OCI-LY7 (cell line): ENCODE data around the gene CCDC102B. TPM values are rescaled to one million over a fixed set of nuclear protein-coding genes. Genes with fewer than 3 reads are reported as not detected.

Experiments used
- BruUV-seq: library from RNA; stranded (reverse); fragments of 400-500 nt; replicated peaks from 2 replicates; lab custom pipeline; 2021; lab: Mats Ljungman, UMichigan
- CTCF ChIA-PET: fragments of 300-600 bp; sonication (Branson Sonifier 250); formaldehyde crosslinking; loops from one replicate; lab custom pipeline; 2022; ENCODE audit warnings: antibody characterized with exemption; ENCODE audit not compliant: unreplicated experiment; lab: Charles Lee
- POLR2A ChIA-PET: fragments of 300-600 bp; sonication (Branson Sonifier 250); formaldehyde crosslinking; loops from one replicate; lab custom pipeline; 2022; ENCODE audit warnings: antibody characterized with exemption; lab: Charles Lee
- DNase-seq: peaks from one replicate; pipeline ENCODE4 v3.0.0-alpha.2; 2015; ENCODE audit warnings: low spot score
- H2AFZ ChIP-seq: fragments of 200-600 bp; sonication (generic), shearing (Covaris generic); 2 replicates; pipeline ENCODE4 v1.6.1; 2014; ENCODE audit warnings: mild to moderate bottlenecking, antibody characterized with exemption, low read length, moderate library complexity
- H3K27ac ChIP-seq: fragments of 200-600 bp; sonication (generic); 2 replicates; pipeline ENCODE4 v1.5.1; 2014; ENCODE audit warnings: mixed run types, low read depth, mild to moderate bottlenecking, moderate library complexity, low read length, inconsistent platforms; ENCODE audit not compliant: poor library complexity, severe bottlenecking
- H3K36me3 ChIP-seq: fragments of 200-600 bp; sonication (generic); 2 replicates; pipeline ENCODE4 v1.6.1; 2014; ENCODE audit warnings: mild to moderate bottlenecking, antibody characterized with exemption, low read length, moderate library complexity, mixed read lengths; ENCODE audit not compliant: insufficient read depth
- H3K4me1 ChIP-seq: fragments of 200-600 bp; sonication (generic); 2 replicates; pipeline ENCODE4 v1.5.1; 2014; ENCODE audit warnings: mild to moderate bottlenecking, low read length; ENCODE audit not compliant: insufficient read depth, poor library complexity, severe bottlenecking
- H3K4me2 ChIP-seq: fragments of 200-600 bp; sonication (generic); 2 replicates; pipeline ENCODE4 v1.6.1; 2014; ENCODE audit warnings: mild to moderate bottlenecking, low read length
- H3K4me3 ChIP-seq: fragments of 200-600 bp; sonication (generic); 2 replicates; pipeline ENCODE4 v1.5.1; 2014; ENCODE audit warnings: mild to moderate bottlenecking, low read depth, low read length; ENCODE audit not compliant: poor library complexity, severe bottlenecking
- H3K79me2 ChIP-seq: fragments of 200-600 bp; sonication (generic); 2 replicates; pipeline ENCODE4 v1.6.1; 2016; ENCODE audit warnings: low read depth, mild to moderate bottlenecking, low read length, moderate library complexity, mixed read lengths; ENCODE audit not compliant: insufficient read depth
- H3K9me2 ChIP-seq: fragments of 200-600 bp; sonication (generic); 2 replicates; pipeline ENCODE4 v1.6.1; 2016; ENCODE audit warnings: mild to moderate bottlenecking, low read length, mixed read lengths; ENCODE audit not compliant: insufficient read depth
- H3K9me3 ChIP-seq: fragments of 200-600 bp; sonication (generic); 2 replicates; pipeline ENCODE4 v1.6.1; 2014; ENCODE audit warnings: mild to moderate bottlenecking, mixed run types, low read length, mixed read lengths
- H4K20me1 ChIP-seq: fragments of 200-600 bp; sonication (generic); 2 replicates; pipeline ENCODE4 v1.6.1; 2014; ENCODE audit warnings: mild to moderate bottlenecking, antibody characterized with exemption, low read length, moderate library complexity, mixed read lengths; ENCODE audit not compliant: insufficient read depth
- EZH2phosphoT487 ChIP-seq: fragments of 200-600 bp; sonication (generic); IDR thresholded peaks from 2 replicates; pipeline ENCODE4 v1.6.1; 2018; ENCODE audit warnings: low read depth, borderline replicate concordance, mild to moderate bottlenecking, mixed run types, antibody characterized with exemption, low read length, moderate library complexity, mixed read lengths
- intact Hi-C: fragments of 100-400 bp; cut with micrococcal nuclease; formaldehyde crosslinking; loops from one replicate; pipeline ENCODE4 v1.10.0; 2022; ENCODE audit not compliant: unreplicated experiment
- total RNA-seq, 2 experiments: library from RNA; depleted of rRNA in 1 of 2; stranded (reverse); fragments of >200 nt in 1 of 2; shearing (Covaris generic) in 1 of 2; gene quantifications; 2 replicates each; pipeline ENCODE4 v1.2.3, GENCODE V29; 2014 to 2022
- TF ChIP-seq, protein P1 (sequence below): fragments of 200-600 bp; sonication (generic); conservative IDR thresholded peaks from 2 replicates; pipeline ENCODE4 v1.5.1; 2014; ENCODE audit warnings: mild to moderate bottlenecking, antibody characterized with exemption, low read length, moderate library complexity, mixed read lengths

The CCDC102B gene
- total RNA-seq, 2 experiments from 2014 or later = 0.46 to 0.54 TPM

DNA sequence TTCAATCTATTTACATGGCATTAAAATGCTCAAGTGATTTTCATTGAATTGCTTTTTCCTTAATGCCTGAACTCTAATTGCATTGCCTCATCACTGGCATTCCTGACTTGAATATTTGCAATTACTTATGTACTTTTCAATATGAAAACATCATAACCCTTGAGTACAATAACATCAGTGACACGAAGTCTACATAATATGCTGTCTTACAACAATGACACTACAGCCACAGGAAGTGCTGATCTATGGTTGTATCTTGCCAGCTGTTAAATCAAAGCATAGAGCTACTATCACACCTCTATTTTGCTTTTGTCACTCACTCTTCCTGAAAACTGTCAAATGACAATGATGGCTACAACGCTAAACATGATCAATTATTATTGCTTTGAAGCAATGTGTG, 156.9 kb downstream of the CCDC102B start:
- Histone ChIP-seq H3K4me3 (no peak overlapping the region), H4K20me1 (no peaks in the 10 kb centered on the region), H3K9me3 (no peaks in the 10 kb centered on the region), H2AFZ (no peak overlapping the region), H3K27ac (no peak overlapping the region), H3K79me2 (no peaks in the 10 kb centered on the region), H3K4me2 (no peak overlapping the region), H3K9me2 (no peaks in the 10 kb centered on the region), H3K4me1 (no peaks in the 10 kb centered on the region), H3K36me3 (no peaks in the 10 kb centered on the region)
- intact Hi-C loops = no loop called here
- TF ChIP-seq EZH2phosphoT487 = no peak
- TF ChIP-seq, protein P1, sequence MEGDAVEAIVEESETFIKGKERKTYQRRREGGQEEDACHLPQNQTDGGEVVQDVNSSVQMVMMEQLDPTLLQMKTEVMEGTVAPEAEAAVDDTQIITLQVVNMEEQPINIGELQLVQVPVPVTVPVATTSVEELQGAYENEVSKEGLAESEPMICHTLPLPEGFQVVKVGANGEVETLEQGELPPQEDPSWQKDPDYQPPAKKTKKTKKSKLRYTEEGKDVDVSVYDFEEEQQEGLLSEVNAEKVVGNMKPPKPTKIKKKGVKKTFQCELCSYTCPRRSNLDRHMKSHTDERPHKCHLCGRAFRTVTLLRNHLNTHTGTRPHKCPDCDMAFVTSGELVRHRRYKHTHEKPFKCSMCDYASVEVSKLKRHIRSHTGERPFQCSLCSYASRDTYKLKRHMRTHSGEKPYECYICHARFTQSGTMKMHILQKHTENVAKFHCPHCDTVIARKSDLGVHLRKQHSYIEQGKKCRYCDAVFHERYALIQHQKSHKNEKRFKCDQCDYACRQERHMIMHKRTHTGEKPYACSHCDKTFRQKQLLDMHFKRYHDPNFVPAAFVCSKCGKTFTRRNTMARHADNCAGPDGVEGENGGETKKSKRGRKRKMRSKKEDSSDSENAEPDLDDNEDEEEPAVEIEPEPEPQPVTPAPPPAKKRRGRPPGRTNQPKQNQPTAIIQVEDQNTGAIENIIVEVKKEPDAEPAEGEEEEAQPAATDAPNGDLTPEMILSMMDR = no peak
- DNase-seq = no peak
- ChIA-PET CTCF (no interaction called here), POLR2A (no interaction called here)
- BruUV-seq = no TSS peak

DNA sequence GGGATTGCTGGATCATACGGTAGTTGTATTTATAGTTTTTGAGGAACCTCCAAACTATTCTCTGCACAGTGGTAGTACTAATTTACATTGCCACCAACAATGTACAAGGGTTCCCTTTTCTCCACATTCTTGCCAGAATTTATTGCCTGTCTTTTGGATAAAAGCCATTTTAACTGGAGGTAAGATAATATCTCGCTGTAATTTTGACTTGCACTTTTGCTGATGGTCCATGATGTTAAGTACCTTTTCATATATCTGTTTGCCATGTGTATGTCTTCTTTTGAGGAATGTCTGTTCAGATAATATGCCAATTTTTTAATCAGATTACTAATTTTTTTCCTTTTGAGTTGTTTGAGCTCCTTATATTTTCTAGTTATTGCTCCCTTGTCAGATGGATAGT, 158.8 kb downstream of the CCDC102B start:
- H4K20me1 ChIP-seq = no peaks in the 10 kb centered on the region
- no peaks in the 10 kb centered on the region for H3K79me2 ChIP-seq
- H3K4me2 ChIP-seq = no peak overlapping the region
- no peaks in the 10 kb centered on the region for H3K4me1 ChIP-seq
- no peak overlapping the region for H2AFZ ChIP-seq
- no peaks in the 10 kb centered on the region for H3K9me3 ChIP-seq
- no peak overlapping the region for H3K27ac ChIP-seq
- no TSS peak for BruUV-seq
- H3K9me2 ChIP-seq = no peaks in the 10 kb centered on the region
- intact Hi-C loops = no loop called here
- no peak overlapping the region for H3K4me3 ChIP-seq
- H3K36me3 ChIP-seq = no peaks in the 10 kb centered on the region
- no peak for DNase-seq
- POLR2A ChIA-PET = no interaction called here
- TF ChIP-seq, protein P1 = no peak
- TF ChIP-seq EZH2phosphoT487 = no peak
- CTCF ChIA-PET = no interaction called here

DNA sequence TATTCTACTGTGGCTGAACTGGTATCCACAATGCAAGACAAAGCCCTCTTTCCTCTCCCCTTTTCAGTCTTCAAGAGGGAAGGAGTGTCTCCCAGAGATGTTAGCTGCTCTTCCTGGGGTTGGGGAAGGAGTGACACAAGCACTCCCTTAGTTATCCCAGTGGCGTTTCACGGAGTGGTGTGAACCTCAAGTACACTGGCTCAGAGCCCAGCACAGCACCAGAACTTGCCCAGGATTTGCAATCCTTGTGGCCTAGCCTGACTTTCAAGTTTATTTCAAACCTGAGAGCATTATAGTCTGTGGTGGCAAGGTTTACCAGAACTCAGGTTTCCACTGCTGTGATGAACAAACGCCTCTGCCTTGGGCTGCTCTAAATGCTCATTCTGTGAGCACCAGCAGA, 162.5 kb downstream of the CCDC102B start:
- Histone ChIP-seq H3K9me2 (no peaks in the 10 kb centered on the region), H2AFZ (no peak overlapping the region), H3K9me3 (no peaks in the 10 kb centered on the region), H3K79me2 (no peaks in the 10 kb centered on the region), H4K20me1 (no peaks in the 10 kb centered on the region), H3K4me3 (no peak overlapping the region), H3K27ac (no peak overlapping the region), H3K4me2 (no peak overlapping the region), H3K36me3 (no peaks in the 10 kb centered on the region), H3K4me1 (no peaks in the 10 kb centered on the region)
- intact Hi-C loops = no loop called here
- no TSS peak for BruUV-seq
- TF ChIP-seq, protein P1 = no peak
- no peak for TF ChIP-seq EZH2phosphoT487
- DNase-seq = no peak
- ChIA-PET POLR2A (no interaction called here), CTCF (no interaction called here)
